Smooth muscle cell (in vitro differentiated cells): ENCODE data around the gene PLK2. TPM values are rescaled to one million over a fixed set of nuclear protein-coding genes. Genes with fewer than 3 reads are reported as not detected.

ENCODE experiments used
- DNase-seq: peaks from one replicate; lab custom pipeline; 2025; ENCODE audit not compliant: unreplicated experiment; lab: John Stamatoyannopoulos, UW
- H2AFZ ChIP-seq: fragments of 200-600 bp; sonication (generic); 2 replicates; pipeline ENCODE4 v1.6.0; 2016; ENCODE audit warnings: antibody characterized with exemption, low read depth, mild to moderate bottlenecking
- H3F3A ChIP-seq: fragments of 200-600 bp; sonication (generic); 2 replicates; pipeline ENCODE4 v1.6.0; 2017; ENCODE audit warnings: antibody characterized with exemption, low read depth
- H3K27ac ChIP-seq: fragments of 200-600 bp; sonication (generic); 2 replicates; pipeline ENCODE4 v1.5.1; 2016; ENCODE audit warnings: low read depth, mild to moderate bottlenecking
- H3K27me3 ChIP-seq: fragments of 200-600 bp; sonication (generic); 2 replicates; pipeline ENCODE4 v1.6.1; 2016; ENCODE audit warnings: low read depth, mild to moderate bottlenecking
- H3K36me3 ChIP-seq: fragments of 200-600 bp; sonication (generic); 2 replicates; pipeline ENCODE4 v1.5.1; 2016; ENCODE audit warnings: low read depth
- H3K4me1 ChIP-seq: fragments of 200-600 bp; sonication (generic); 2 replicates; pipeline ENCODE4 v1.5.1; 2016; ENCODE audit warnings: low read depth
- H3K4me2 ChIP-seq: fragments of 200-600 bp; sonication (generic); 2 replicates; pipeline ENCODE4 v1.6.0; 2016; ENCODE audit warnings: mild to moderate bottlenecking
- H3K4me3 ChIP-seq: fragments of 200-600 bp; sonication (generic); 2 replicates; pipeline ENCODE4 v1.5.1; 2016; ENCODE audit warnings: mild to moderate bottlenecking
- H3K79me2 ChIP-seq: fragments of 200-600 bp; sonication (generic); 2 replicates; pipeline ENCODE4 v1.6.0; 2016; ENCODE audit warnings: low read depth, mild to moderate bottlenecking
- H3K9ac ChIP-seq: fragments of 200-600 bp; sonication (generic); 2 replicates; pipeline ENCODE4 v1.6.0; 2016; ENCODE audit warnings: low read depth
- H3K9me3 ChIP-seq: fragments of 200-600 bp; sonication (generic); replicated peaks from 2 replicates; pipeline ENCODE4 v1.5.1; 2016; ENCODE audit warnings: low read depth
- H4K20me1 ChIP-seq: fragments of 200-600 bp; sonication (generic); 2 replicates; pipeline ENCODE4 v1.6.0; 2016; ENCODE audit warnings: low read depth
- CTCF ChIP-seq: fragments of 200-600 bp; sonication (generic); IDR thresholded peaks from 2 replicates; pipeline ENCODE4 v1.5.1; 2017; ENCODE audit warnings: borderline replicate concordance, mild to moderate bottlenecking, antibody characterized with exemption; ENCODE audit not compliant: insufficient read depth, poor library complexity, severe bottlenecking
- WGBS: methylation state at CpG from one replicate; pipeline ENCODE4 v1.1.7; 2016; ENCODE audit warnings: low lambda C conversion rate; 5-methylcytosine and 5-hydroxymethylcytosine counted together
- polyA plus RNA-seq: library from polyadenylated mRNA; unstranded; fragments of >200 nt; fragmentation: Nextera tagmentation; extraction: Ambion mirVana; gene quantifications from 2 replicates; pipeline ENCODE4 v1.2.1, GENCODE V29; 2016
- total RNA-seq: library from RNA; depleted of rRNA; stranded (reverse); fragments of >200 nt; gene quantifications from 2 replicates; pipeline ENCODE4 v1.2.3, GENCODE V29; 2014

Gene PLK2
- total and polyA plus RNA-seq, 2 experiments from 2014 or later = 175 to 425 TPM

- Histone ChIP-seq H3K9ac (no peak overlapping the region), H3K4me2 (no peak overlapping the region), H3F3A (peaks cover 49% of the 10 kb centered on the region), H3K4me3 (no peak overlapping the region), H4K20me1 (peaks cover 44% of the 10 kb centered on the region), H3K27me3 (no peaks in the 10 kb centered on the region), H3K9me3 (no peaks in the 10 kb centered on the region), H3K27ac (peak overlapping the region; percentile 97), H3K4me1 (peaks cover 6% of the 10 kb centered on the region), H3K79me2 (peaks cover 19% of the 10 kb centered on the region), H3K36me3 (peaks cover 20% of the 10 kb centered on the region), H2AFZ (no peak overlapping the region)
- DNase-seq = no peak
- WGBS = 87% methylated on average over 8 of the region's 8 CpGs
- no peak for TF ChIP-seq CTCF
These were observed 7.9 kb downstream of the PLK2 start for GRCh38 chr5:58451732-58452565.

GRCh38 chr5:58450811-58451629 is 8.9 kb downstream of the PLK2 start:
- 80% methylated on average over 10 of the region's 10 CpGs for WGBS
- Histone ChIP-seq H3K27me3 (no peaks in the 10 kb centered on the region), H3F3A (peaks cover 39% of the 10 kb centered on the region), H4K20me1 (peaks cover 34% of the 10 kb centered on the region), H3K4me3 (no peak overlapping the region), H3K4me2 (no peak overlapping the region), H3K9me3 (no peaks in the 10 kb centered on the region), H3K36me3 (peaks cover 20% of the 10 kb centered on the region), H3K79me2 (peaks cover 9% of the 10 kb centered on the region), H3K27ac (peak overlapping the region; percentile 48), H2AFZ (no peak overlapping the region), H3K4me1 (no peaks in the 10 kb centered on the region), H3K9ac (no peak overlapping the region)
- no peak for DNase-seq
- no peak for TF ChIP-seq CTCF

- H3K4me1 ChIP-seq = no peaks in the 10 kb centered on the region
- H3K4me3 ChIP-seq = no peak overlapping the region
- H3K9me3 ChIP-seq = no peaks in the 10 kb centered on the region
- H3F3A ChIP-seq = peaks cover 29% of the 10 kb centered on the region
- WGBS = 82% methylated on average over 3 of the region's 3 CpGs
- H3K79me2 ChIP-seq = no peaks in the 10 kb centered on the region
- peaks cover 18% of the 10 kb centered on the region for H3K36me3 ChIP-seq
- no peak for DNase-seq
- no peaks in the 10 kb centered on the region for H3K27me3 ChIP-seq
- peaks cover 24% of the 10 kb centered on the region for H4K20me1 ChIP-seq
- TF ChIP-seq CTCF = no peak
- no peak overlapping the region for H3K4me2 ChIP-seq
- H2AFZ ChIP-seq = no peak overlapping the region
- no peak overlapping the region for H3K9ac ChIP-seq
- H3K27ac ChIP-seq = peak overlapping the region; percentile 48
These were observed 9.9 kb downstream of the PLK2 start for GRCh38 chr5:58450018-58450417.
